ENCODE measurements around the gene DDC. TPM values are rescaled to one million over a fixed set of nuclear protein-coding genes. Genes with fewer than 3 reads are reported as not detected.
"Not testable (repeated sequence)": the region's sequence is repeated elsewhere in the genome, so short reads cannot be mapped to it uniquely, and the experiment has no call there.

Gene DDC
- total RNA-seq, 1 experiment from 2014 or later = not detected

DNA sequence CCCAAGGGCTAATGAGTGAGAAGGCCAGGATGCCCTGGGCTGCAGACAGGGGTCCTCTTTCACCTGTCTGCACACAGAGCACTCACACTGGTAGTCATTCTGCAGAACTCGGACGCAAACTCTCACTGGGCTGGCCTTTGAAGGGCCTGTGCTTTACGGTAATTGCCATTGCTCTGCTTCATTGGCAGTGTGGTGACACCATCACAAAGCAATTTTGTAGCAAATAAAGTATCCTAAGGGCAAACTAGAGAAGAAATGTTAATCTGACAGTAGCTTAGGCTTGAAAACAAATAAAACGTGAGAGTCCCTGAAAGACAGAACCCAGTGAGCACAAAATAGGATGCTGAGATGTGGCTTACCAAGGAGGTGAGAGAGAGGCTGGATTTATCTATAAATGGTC lies 84.4 kb downstream of the DDC start:
- DNase-seq (ENCODE audit: low spot score) = no peak

DNA sequence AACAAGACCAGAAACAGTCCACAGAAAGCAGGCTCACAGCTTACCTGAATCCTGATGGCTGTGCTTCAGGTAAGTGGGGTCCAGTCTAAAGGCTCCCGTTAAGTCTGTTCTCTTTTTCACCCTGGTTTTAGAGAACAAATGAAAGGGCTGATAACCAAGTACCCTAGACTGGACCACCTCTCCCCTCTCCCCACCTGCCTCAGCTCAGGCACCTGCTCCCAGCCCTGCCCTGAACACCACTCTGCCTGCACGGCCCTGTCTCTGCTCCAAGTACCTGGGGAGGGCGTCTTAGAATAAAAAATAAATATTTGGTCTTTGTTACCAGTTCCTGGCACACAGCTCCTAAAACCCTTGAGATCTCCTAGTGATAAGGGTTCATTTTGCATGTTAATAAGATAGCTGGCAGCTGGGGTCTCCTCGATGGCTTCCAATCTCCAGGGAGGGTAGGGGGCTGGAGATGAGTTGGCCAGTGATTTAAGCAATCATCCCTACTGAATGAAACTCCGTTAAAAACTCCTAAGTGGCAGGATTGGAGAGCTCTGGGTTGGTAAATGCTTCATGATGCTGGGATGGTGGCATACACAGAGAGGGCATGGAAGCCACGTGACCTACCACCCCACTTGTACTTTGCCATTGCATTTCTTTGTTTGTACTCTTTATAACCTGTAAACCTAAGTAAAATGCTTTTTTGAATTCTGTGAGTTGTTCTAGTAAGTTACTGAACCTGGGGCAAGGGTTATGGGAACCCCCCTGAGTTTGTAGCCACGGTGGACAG lies 85.3 kb downstream of the DDC start:
- DNase-seq (ENCODE audit: low spot score) = no peak

- no peak for DNase-seq (ENCODE audit: low spot score)
Measured at GRCh38 chr7:50477640-50478039, 87.6 kb downstream of the DDC start.

DNA sequence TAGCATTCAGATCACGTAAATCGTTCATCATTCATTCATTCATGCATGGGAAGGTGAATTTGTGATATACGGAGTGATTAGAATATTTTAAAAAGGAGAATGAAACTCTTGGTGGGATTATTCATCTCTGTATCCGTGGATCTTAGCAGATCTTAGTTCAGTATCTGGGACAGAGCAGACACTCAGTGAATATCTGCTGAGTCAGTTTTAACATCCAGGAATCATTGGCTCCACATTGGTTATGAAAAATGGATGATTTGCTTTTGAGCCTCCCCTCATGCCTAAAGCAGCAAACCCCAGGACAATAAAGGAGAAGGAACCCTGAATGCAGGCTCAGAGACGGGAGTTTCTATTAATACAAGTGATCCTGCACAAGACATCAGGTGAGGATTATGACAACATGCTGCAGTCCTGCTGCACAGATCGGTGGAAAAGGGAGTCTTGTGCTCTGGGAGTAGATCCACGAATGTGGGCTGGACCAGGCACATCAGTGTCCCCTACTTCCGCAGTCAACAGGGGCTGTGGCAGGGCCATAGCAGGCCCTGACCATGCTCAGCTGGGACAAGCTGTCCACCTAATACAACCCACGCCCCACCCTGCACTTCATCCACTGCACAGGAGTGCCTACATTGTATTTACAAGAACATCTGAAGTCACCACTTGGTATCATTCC lies 88.1 kb downstream of the DDC start:
- DNase-seq (ENCODE audit: low spot score) = no peak

- DNase-seq (ENCODE audit: low spot score) = no peak
Measured at GRCh38 chr7:50475340-50475739, 89.9 kb downstream of the DDC start.

DNA sequence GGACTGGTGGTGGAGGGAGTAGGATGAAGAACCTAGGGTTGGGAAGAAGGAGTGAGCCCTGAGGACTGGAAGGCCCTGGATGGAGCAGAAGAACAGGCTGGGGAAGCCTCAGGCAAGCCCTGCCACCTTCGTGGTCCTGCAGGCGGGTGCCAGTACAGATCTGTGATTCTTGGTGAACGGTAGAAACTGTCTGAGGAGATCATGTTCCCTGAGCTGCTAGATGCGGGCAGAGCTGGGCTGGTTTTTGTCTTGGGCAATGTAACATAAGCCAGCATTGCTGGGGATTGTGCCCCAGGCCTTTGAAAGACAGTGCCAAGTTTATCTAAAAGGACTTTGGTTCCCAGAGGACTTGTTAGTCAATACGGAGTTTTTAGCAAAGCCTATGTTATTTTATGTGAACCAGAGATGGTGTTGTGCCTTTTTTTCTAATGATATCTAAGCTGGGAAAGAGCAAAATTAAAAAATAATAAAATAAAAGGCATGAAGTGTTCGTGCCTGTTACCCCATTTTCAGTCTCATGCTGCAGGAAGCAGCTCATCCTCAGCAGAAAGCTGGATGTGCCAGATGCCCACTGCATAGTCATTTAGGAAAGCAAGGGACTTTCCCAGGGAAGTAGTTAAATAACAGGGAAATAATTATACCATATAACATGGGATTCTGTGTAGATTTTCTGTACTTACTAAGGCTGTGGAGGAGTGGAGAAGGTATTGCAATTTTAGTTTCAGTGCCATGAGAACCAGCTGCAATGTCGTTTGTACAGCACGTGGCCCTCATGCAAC lies 90.6 kb downstream of the DDC start:
- no peak for DNase-seq (ENCODE audit: low spot score)

DNA sequence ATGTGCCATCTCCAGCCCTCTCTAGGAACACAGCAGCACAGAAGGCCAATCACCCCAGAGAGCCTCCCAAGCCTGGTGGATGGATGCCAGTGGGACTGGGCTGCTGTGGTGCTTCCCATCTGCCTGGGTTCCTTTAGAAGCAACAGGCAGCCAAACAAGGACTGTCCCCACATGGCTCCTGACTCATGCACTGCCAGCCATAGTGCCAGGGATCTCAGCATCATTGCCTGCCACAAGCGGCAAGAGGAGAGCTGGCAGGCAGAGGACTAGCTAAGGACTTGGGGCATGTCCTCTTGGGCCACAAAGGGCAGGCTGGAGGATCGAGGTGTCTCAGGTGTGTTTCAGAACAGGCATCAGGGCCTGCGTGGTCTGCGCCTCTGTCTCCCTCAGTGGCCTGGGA lies 91.7 kb downstream of the DDC start:
- no peak for DNase-seq (ENCODE audit: low spot score)

- DNase-seq (ENCODE audit: low spot score) = no peak
Measured at GRCh38 chr7:50472427-50472826, 92.8 kb downstream of the DDC start.

DNA sequence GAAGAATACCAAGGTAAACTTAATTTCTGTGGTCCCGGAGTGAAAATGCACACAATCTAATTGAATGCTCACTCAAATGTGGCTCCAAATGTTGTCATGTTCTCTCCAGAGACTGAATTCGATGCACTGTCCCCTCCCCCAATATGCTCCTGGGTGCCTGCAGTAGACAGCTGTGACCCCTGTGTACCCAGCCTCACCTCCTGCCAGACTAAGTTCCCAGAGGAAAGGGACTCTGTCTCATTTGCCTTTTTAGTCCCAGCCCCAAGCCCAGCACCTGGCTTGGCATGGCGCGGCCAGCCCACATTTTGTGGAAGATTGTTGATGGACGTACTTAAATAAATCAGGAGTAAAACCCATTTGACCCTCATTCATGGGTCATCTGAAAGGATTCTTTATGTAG lies 93.2 kb downstream of the DDC start:
- no peak for DNase-seq (ENCODE audit: low spot score)

GRCh38 chr7:50470250-50471163 lies 94.7 kb downstream of the DDC start:
- no peak for DNase-seq (ENCODE audit: low spot score)

DNA sequence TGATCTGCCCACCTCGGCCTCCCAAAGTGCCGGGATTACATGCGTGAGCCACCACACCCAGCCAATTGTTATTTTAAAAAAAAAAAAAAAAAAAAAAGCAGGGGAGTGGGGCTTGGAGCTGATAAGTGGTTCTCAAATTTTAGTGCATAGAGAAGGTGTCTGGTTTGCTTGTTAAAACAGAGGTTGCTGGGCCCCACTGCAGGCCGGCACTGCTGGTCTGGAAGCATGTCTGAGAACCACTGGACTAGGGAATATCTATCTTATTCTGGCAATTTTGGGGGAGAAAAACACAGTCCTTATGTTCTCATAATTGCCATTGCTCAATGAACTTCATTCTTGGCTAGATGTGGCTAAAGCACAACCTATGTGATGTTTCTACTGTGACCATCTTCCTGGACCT lies 96.0 kb downstream of the DDC start:
- DNase-seq (ENCODE audit: low spot score) = no peak

- DNase-seq (ENCODE audit: low spot score) = peak; percentile 87
Measured at GRCh38 chr7:50467817-50468610, 97.2 kb downstream of the DDC start.

- DNase-seq (ENCODE audit: low spot score) = no peak
Measured at GRCh38 chr7:50466815-50467585, 98.2 kb downstream of the DDC start.

- no peak for DNase-seq (ENCODE audit: low spot score)
Measured at GRCh38 chr7:50463035-50463434, 102.2 kb downstream of the DDC start.

DNA sequence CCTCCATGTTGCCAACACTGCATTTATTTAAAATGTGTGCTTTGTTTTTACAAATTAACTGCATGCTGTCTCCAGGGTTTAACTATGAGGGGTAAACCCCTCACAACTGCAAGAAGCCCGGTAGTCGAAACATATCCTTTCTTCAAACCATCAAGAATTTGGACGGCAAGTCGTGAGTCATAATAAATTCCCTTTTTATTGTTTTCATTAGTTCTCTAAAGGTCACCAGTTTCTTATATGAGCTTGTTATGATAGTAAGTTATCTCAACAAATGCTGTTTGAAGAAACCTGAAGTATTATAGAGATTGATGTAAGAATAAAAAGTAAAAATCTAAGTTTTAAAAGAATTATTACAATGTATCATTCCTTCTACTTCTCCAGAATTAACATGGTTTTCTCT lies 102.8 kb downstream of the DDC start:
- DNase-seq (ENCODE audit: low spot score) = no peak

DNA sequence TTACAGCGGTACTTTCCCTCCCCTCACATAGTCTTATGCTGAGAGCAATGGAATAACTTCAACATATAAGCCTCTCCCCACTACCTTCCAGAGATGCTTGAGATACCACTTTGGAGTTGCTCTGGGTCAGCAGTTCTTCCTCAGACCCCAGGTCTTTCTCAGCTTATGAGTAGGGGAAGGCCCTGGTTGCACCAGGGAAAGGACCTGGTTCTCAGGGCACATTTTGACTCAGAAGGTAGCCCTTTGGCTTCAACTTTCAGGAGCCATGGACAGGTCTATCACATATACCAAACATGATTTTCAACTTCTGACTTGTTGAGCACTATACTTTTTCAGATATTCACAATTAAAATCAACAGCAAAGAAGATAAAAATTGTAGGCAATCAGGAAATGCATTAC lies 103.5 kb downstream of the DDC start:
- DNase-seq (ENCODE audit: low spot score) = no peak

- DNase-seq (ENCODE audit: low spot score) = not testable (repeated sequence)
Measured at GRCh38 chr7:50459183-50459582, 106.0 kb downstream of the DDC start.

- DNase-seq (ENCODE audit: low spot score) = not testable (repeated sequence)
Measured at GRCh38 chr7:50458651-50459050, 106.6 kb downstream of the DDC start.

- no peak for DNase-seq (ENCODE audit: low spot score)
Measured at GRCh38 chr7:50456371-50457123, 108.7 kb downstream of the DDC start.

Measured in H4 (cell line).